HFF-Myc (cell line): ENCODE data around the gene SSRP1.

ENCODE experiments used
- DNase-seq: peaks from one replicate; pipeline ENCODE4 v3.0.0-alpha.2; 2011; ENCODE audit warnings: low read depth; ENCODE audit errors: extremely low read depth
- H3K4me3 ChIP-seq: replicated peaks from 2 replicates; pipeline ENCODE4 v1.5.1; 2011; ENCODE audit warnings: low read depth, mild to moderate bottlenecking, control low read depth, low read length
- CTCF ChIP-seq: IDR thresholded peaks from 2 replicates; pipeline ENCODE4 v1.5.1; 2012; ENCODE audit warnings: mild to moderate bottlenecking, low read depth, low read length, control low read depth; ENCODE audit errors: missing control alignments

The SSRP1 gene

GRCh38 chr11:57277845-57278720 is 57.6 kb downstream of the SSRP1 start:
- DNase-seq = peak; percentile 65
- no peak overlapping the region for H3K4me3 ChIP-seq
- peak; percentile 95 for TF ChIP-seq CTCF

- no peak for TF ChIP-seq CTCF
- H3K4me3 ChIP-seq = no peak overlapping the region
- DNase-seq = no peak
Observed at GRCh38 chr11:57276971-57277675, 58.6 kb downstream of the SSRP1 start.

GRCh38 chr11:57276169-57276970 is 59.3 kb downstream of the SSRP1 start:
- no peak for TF ChIP-seq CTCF
- H3K4me3 ChIP-seq = no peak overlapping the region
- no peak for DNase-seq
